ENCODE results near the gene BATF. TPM values are rescaled to one million over a fixed set of nuclear protein-coding genes. Genes with fewer than 3 reads are reported as not detected.

Gene BATF
- total and polyA plus RNA-seq, 2 experiments from 2014 or later: not detected

DNA sequence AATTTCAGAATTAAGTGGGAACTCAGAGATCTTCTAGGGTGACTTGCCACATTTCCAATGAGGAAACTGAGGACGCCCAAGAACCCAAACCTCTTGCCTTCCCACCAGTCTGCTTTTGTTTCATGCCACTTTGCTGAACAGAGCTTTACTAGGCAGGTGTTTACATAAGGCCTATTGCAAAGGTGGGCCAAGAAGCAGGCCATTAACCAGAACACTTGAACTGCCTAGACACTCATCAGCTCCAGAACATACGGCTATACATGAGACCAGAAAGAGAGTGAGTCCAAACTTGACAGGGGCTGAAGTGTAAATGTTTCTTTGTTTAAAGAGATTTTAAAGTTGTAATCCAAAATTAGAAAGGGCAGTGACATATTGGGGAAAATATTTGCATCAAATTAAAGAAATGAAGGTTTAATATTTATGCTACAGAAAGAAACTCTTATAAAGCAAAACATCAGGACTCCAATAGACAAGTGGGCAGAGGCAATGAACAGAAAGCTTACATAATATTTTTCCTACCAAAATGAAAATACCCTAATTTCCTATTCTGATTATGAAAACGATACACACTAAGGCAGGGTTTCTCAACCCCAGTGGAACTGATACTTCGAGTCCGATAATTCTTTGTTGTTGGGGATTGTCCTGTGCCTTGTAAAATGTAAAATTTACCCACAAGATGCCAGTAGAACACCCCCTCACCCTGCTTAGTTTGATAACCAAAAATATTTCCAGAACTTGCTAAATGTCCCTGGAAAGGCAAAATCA is 11.7 kb downstream of the BATF start (continued):
- TF ChIP-seq CTCF (conservative IDR thresholded peaks at IDR 0.05; ENCODE audit: low read depth in 2 of 2) (no peak), JUNB (IDR thresholded peaks at IDR 0.05; ENCODE audit: unreplicated experiment) (no peak), ZNF114 (CRISPR knock-in tag; IDR thresholded peaks at IDR 0.05) (no peak), CREB1 (CRISPR knock-in tag; IDR thresholded peaks at IDR 0.05; ENCODE audit: low read depth) (no peak), ZNF462 (CRISPR knock-in tag; IDR thresholded peaks at IDR 0.05) (no peak)

DNA sequence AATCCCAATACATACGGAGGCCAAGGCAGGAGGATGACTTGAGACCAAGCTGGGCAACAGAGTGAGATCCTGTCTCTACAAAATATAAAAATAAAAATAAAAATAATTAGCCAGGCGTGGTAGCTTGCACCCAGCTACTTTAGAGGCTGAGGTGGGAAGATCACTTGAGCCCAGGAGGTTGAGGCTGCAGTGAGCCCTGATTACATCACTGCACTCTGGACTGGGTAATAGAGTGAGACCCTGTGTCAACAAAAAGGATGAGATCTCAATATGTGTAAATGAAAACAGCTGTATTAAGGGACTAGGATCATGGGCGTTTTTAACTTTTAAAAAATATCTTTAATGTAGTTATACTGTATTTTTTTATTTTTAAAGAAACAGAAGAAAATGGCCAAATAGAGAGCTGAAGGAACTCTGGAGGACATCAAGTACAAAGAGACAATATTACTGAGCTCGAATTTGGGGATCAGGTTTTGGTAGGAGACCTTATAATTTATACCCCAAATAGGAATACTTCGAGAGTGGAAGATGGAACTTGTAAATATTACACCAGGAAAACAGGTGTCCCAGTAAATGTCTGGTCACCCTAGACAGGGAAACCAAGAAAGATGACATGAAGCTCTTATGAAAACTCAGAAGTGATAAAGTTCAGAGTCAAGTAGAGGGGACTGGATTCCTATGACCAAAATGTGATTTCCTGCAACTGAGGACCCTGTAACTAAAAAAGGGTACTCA is 13.1 kb downstream of the BATF start:
- no peaks in the 10 kb centered on the region for H3K9me2 ChIP-seq (ENCODE audit: insufficient read depth)
- H3K4me3 ChIP-seq: no peak overlapping the region
- Mint-ChIP-seq H3K4me3 (no peak overlapping the region), H3K27ac (no peak overlapping the region), H3K9me3 (no peaks in the 10 kb centered on the region), H3K36me3 (ENCODE audit: low read depth) (no peaks in the 10 kb centered on the region), H3K4me1 (peaks cover 8% of the 10 kb centered on the region; the same call in 2 of the 3 replicates), H3K27me3 (ENCODE audit: insufficient read depth, low read depth, poor library complexity) (no peaks in the 10 kb centered on the region)
- H3K27ac ChIP-seq (ENCODE audit: low read depth): no peak overlapping the region
- H3K36me3 ChIP-seq (ENCODE audit: insufficient read depth): no peaks in the 10 kb centered on the region
- ATAC-seq (no peak), DNase-seq (ENCODE audit: low spot score) (no peak)
- no peaks in the 10 kb centered on the region for H4K20me1 ChIP-seq (replicated peaks; ENCODE audit: insufficient read depth)
- H2AFZ ChIP-seq: no peak overlapping the region
- H3K79me2 ChIP-seq (replicated peaks; ENCODE audit: insufficient read depth): no peaks in the 10 kb centered on the region
- H3K4me1 ChIP-seq (ENCODE audit: insufficient read depth): no peaks in the 10 kb centered on the region; the same call in 1 of the 2 replicates
- H3F3A ChIP-seq (replicated peaks; ENCODE audit: low read depth): no peaks in the 10 kb centered on the region
- H3K27me3 ChIP-seq (ENCODE audit: insufficient read depth): no peaks in the 10 kb centered on the region
- no peak overlapping the region for H3K4me2 ChIP-seq
- TF ChIP-seq EZH2phosphoT487 (IDR thresholded peaks at IDR 0.05; ENCODE audit: unreplicated experiment): no peak
- no peak for TF ChIP-seq POLR2AphosphoS5 (IDR thresholded peaks at IDR 0.05; ENCODE audit: low read depth)
- no peak for TF ChIP-seq ETS1 (IDR thresholded peaks at IDR 0.05)

Data from GM23338 (cell line).